NCI-H226 (cell line): ENCODE results near the gene CRYL1.
A peak's percentile ranks its signal among the peaks of the same experiment; 100 is the strongest.

ENCODE experiments used
- DNase-seq: peaks from one replicate; pipeline ENCODE4 v3.0.0-alpha.2; 2015

CRYL1 gene

GRCh38 chr13:20416223-20416745 lies 109.4 kb downstream of the CRYL1 start:
- DNase-seq: no peak

GRCh38 chr13:20415694-20416107 lies 110.0 kb downstream of the CRYL1 start:
- DNase-seq: no peak

GRCh38 chr13:20415306-20415679 lies 110.4 kb downstream of the CRYL1 start:
- no peak for DNase-seq

- no peak for DNase-seq
Measured at GRCh38 chr13:20414546-20415305, 110.9 kb downstream of the CRYL1 start.

- DNase-seq: no peak
Measured at GRCh38 chr13:20412691-20413355, 112.8 kb downstream of the CRYL1 start.

- no peak for DNase-seq
Measured at GRCh38 chr13:20411638-20412342, 113.9 kb downstream of the CRYL1 start.

GRCh38 chr13:20410726-20411125 lies 114.9 kb downstream of the CRYL1 start:
- DNase-seq: no peak

GRCh38 chr13:20408181-20408580 lies 117.5 kb downstream of the CRYL1 start:
- DNase-seq: no peak

GRCh38 chr13:20407759-20408158 lies 117.9 kb downstream of the CRYL1 start:
- no peak for DNase-seq

- no peak for DNase-seq
Measured at GRCh38 chr13:20405691-20406090, 120.0 kb downstream of the CRYL1 start.

- DNase-seq: no peak
Measured at GRCh38 chr13:20404488-20405222, 121.0 kb downstream of the CRYL1 start.

- no peak for DNase-seq
Measured at GRCh38 chr13:20403826-20404225, 121.8 kb downstream of the CRYL1 start.

- no peak for DNase-seq
Measured at GRCh38 chr13:20402881-20403280, 122.8 kb downstream of the CRYL1 start.

- peak; percentile 8 for DNase-seq
Measured at GRCh38 chr13:20401931-20402856, 123.5 kb downstream of the CRYL1 start.

- DNase-seq: no peak
Measured at GRCh38 chr13:20401531-20401930, 124.1 kb downstream of the CRYL1 start.

GRCh38 chr13:20400774-20401173 lies 124.9 kb downstream of the CRYL1 start:
- DNase-seq: no peak

GRCh38 chr13:20399961-20400360 lies 125.7 kb downstream of the CRYL1 start:
- no peak for DNase-seq

- no peak for DNase-seq
Measured at GRCh38 chr13:20399515-20399914, 126.1 kb downstream of the CRYL1 start.

GRCh38 chr13:20398459-20398858 lies 127.2 kb downstream of the CRYL1 start:
- no peak for DNase-seq

GRCh38 chr13:20397896-20398295 lies 127.8 kb downstream of the CRYL1 start:
- no peak for DNase-seq

- no peak for DNase-seq
Measured at GRCh38 chr13:20395061-20395916, 130.4 kb downstream of the CRYL1 start.
